ENCODE results near the gene G6PC2.

The G6PC2 gene

GRCh38 chr2:168944065-168944464 lies 43.0 kb downstream of the G6PC2 start:
- in situ Hi-C loops (cut with HindIII; ENCODE audit: low sequenced_read_pairs): no loop called here

- in situ Hi-C loops (cut with HindIII; ENCODE audit: low sequenced_read_pairs): no loop called here
Measured at GRCh38 chr2:168945508-168945907, 44.4 kb downstream of the G6PC2 start.

DNA sequence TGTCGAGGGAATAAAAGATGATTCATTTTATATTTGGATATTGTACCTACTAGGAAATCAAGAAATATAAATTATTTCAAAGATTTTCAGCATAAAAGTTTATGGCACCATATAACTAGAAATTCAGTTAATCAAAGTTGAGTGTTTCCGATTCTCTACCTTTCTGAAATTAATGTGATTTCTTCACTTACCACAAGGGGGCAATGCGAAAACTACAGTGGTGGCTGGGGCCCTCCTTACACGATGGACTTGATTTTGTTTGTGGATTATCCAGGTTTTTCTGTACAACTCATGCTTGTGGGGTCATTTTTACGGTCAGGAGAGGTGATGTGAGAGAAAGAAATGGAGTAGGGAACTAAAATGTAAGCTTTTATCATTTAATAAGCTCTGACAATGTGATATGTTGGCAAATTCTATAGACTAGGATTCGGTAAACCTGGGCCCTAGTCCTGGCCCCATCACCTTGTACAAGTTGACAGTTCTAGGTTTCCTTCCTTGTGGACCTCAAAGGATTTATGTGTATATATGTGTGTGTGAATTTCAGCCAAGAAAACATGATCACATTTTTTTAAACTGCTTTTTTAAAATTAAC lies 47.6 kb downstream of the G6PC2 start:
- in situ Hi-C loops (cut with HindIII; ENCODE audit: low sequenced_read_pairs): no loop called here

- in situ Hi-C loops (cut with HindIII; ENCODE audit: low sequenced_read_pairs): no loop called here
Measured at GRCh38 chr2:168949324-168949723, 48.2 kb downstream of the G6PC2 start.

GRCh38 chr2:168951871-168952270 lies 50.8 kb downstream of the G6PC2 start:
- in situ Hi-C loops (cut with HindIII; ENCODE audit: low sequenced_read_pairs): loop anchor here (25.0 kb wide), 1 partner anchor 135 kb away; no protein-coding TSS in a partner anchor

DNA sequence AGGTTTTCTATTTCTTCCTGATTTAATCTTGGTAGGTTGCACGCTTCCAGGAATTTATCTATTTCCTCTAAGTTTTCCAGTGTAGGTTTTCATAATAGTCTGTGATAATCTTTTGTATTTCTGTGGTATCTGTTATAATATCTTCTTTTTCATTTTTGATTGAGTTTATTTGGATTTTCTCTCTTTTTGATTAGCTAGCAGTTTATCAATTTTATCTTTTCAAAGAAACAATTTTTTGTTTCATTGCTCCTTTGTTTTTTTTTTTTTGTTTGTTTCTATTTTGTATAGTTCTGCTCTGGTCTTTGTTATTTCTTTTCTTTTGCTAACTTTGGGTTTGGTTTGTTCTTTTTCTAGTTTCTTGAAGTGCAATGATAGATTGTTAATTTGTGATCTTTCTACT lies 51.3 kb downstream of the G6PC2 start:
- in situ Hi-C loops (cut with HindIII; ENCODE audit: low sequenced_read_pairs): loop anchor here (25.0 kb wide), 1 partner anchor 135 kb away; no protein-coding TSS in a partner anchor

GRCh38 chr2:168954256-168954655 lies 53.2 kb downstream of the G6PC2 start:
- in situ Hi-C loops (cut with HindIII; ENCODE audit: low sequenced_read_pairs): loop anchor here (25.0 kb wide), 1 partner anchor 133 kb away; no protein-coding TSS in a partner anchor

DNA sequence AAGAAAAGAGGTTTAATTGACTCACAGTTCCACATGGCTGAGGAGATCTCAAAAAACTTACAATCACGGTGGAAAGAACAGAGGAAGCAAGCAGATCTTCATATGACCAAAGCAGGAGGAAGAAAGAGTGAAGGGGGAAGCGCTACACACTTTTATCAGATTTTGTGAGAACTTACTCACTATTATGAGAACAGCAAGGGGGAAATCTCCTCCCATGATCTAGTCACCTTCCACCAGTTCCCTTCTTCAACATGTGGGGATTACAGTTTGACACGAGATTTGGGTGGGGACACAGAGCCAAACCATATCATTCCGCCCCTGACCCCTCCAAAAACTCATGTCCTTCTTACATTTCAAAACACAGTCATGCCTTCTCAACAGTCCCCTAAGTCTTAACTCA lies 54.2 kb downstream of the G6PC2 start:
- in situ Hi-C loops (cut with HindIII; ENCODE audit: low sequenced_read_pairs): loop anchor here (25.0 kb wide), 1 partner anchor 132 kb away; no protein-coding TSS in a partner anchor

- in situ Hi-C loops (cut with HindIII; ENCODE audit: low sequenced_read_pairs): loop anchor here (25.0 kb wide), 1 partner anchor 131 kb away; no protein-coding TSS in a partner anchor
Measured at GRCh38 chr2:168956392-168956791, 55.3 kb downstream of the G6PC2 start.

Measured in DLD1 (cell line).